HG02642 (cell line): ENCODE measurements around the gene VAV1.
"Not testable (repeated sequence)": the region's sequence is repeated elsewhere in the genome, so short reads cannot be mapped to it uniquely, and the experiment has no call there.

Experiments used
- ATAC-seq: cut with Tn5 transposase; IDR thresholded peaks from one replicate; pipeline ENCODE4 v1.9.1; 2021; ENCODE audit warnings: mild to moderate bottlenecking; ENCODE audit not compliant: unreplicated experiment, poor library complexity

Gene VAV1

DNA sequence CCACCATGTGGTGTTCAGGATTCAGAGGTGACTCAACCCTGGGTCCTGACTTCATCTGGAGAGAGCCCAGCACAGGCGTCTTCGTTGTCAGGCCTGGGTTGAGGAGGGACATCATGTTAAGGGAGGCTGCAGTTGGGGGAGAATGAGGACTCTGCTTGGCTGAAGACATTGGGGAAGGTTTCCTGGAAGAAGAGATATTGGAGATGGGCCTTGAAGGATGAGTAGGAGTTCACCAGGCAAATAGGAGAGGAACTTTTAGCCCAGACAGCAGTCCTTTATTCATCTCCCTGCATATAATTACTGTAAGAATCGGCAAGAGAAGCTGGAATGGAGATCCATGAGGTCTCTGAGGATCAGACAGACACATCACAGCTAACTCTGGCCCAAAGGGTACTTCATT lies 38.9 kb downstream of the VAV1 start:
- no peak for ATAC-seq

- no peak for ATAC-seq
Observed at GRCh38 chr19:6811906-6812305, 39.4 kb downstream of the VAV1 start.

DNA sequence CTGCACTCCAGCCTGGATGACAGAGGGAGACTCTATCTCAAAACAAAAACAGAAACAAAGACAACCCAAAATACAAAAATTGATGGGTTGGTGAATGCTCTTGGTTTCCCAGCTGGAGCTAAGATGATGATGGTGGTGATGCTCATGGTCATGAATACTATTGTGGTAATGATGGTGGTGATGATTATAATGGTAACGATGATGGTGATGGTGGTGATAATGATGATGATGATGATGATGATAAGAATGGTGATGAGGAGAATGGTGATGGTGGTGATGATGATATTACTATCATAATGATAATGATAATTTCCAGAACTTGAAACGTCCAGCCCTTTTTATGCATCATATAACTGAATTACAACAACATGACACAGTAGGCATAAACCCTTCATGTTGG lies 40.1 kb downstream of the VAV1 start:
- no peak for ATAC-seq

GRCh38 chr19:6813659-6814058 lies 41.2 kb downstream of the VAV1 start:
- no peak for ATAC-seq

DNA sequence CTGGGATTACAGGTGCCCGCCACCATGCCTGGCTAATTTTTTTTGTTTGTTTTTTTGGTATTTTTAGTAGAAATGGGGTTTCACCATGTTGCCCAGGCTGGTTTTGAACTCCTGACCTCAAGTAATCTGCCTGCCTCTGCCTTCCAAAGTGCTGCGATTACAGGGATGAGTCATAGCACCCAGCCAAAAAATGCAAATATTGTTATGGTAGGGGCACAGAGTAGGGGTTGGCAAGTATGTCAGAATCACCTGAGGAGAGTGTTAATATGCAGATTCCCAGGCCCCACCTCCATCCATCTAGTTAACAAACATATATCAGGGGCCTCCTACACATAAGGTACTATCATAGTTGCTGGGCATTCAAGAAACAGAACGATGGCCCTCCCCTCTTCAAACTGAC lies 44.7 kb downstream of the VAV1 start:
- no peak for ATAC-seq

- ATAC-seq = no peak
Observed at GRCh38 chr19:6818246-6818645, 45.7 kb downstream of the VAV1 start.

DNA sequence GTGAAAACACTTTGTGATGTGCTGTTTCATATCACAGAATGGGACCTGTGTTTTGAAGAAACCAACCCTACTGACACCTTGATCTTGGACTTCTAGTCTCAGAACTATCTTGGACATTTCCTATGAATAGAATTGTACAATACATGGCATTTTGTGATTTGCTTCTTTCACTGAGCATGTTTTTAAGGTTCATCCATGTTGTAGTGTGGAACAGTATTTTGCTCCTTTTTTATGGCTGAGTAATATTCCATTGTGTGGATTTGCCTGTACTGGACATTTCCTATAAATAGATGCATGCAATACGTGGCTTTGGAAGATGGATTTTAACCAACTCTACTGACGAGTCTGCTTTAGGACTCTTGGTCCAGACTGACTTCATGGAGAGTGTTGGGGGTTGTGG lies 46.8 kb downstream of the VAV1 start:
- ATAC-seq = no peak

- ATAC-seq = no peak
Observed at GRCh38 chr19:6820237-6820636, 47.7 kb downstream of the VAV1 start.

DNA sequence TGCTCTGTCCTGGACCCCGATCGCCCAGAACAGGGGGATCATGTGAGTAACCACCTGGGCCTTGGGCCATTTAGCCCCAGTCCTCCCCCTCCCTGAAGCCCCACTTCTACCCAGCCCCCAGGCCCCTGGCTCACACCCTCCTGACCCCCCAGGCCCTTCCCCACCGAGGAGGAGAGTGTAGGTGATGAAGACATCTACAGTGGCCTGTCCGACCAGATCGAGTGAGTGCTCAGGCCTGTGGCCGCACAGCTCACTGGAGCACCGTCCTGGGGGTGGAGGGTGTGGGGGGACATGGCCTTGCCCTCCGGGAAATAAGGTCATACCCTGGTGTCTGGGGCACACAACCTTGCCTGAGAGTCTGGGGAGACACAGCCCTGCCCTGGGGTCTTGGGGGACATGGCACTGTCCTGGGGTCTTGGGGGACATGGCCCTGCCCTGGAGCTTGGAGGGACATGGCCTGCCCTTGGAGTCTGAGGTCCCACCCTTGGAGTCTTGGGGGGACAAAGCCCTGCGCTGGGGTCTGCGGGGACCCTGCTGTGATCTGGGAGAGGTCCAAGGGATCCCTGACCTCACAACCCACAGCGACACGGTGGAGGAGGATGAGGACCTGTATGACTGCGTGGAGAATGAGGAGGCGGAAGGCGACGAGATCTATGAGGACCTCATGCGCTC lies 49.3 kb downstream of the VAV1 start:
- ATAC-seq = no peak

DNA sequence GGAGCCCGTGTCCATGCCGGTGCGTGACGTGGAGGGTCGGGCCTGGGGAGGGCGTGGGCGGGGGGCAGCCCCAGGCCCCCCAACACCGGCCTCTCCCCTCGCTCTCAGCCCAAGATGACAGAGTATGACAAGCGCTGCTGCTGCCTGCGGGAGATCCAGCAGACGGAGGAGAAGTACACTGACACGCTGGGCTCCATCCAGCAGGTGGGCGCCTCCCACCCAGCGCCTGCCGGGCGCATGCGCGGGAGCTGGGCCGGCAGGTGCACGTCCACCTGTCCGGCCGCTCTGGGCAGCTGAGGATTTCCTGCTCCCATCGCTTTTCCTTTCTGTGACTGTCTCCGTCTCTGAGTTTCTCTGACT lies 49.8 kb downstream of the VAV1 start:
- ATAC-seq = no peak

- ATAC-seq = no peak
Observed at GRCh38 chr19:6825076-6825774, 52.7 kb downstream of the VAV1 start.

- ATAC-seq = no peak
Observed at GRCh38 chr19:6826281-6826920, 53.9 kb downstream of the VAV1 start.

DNA sequence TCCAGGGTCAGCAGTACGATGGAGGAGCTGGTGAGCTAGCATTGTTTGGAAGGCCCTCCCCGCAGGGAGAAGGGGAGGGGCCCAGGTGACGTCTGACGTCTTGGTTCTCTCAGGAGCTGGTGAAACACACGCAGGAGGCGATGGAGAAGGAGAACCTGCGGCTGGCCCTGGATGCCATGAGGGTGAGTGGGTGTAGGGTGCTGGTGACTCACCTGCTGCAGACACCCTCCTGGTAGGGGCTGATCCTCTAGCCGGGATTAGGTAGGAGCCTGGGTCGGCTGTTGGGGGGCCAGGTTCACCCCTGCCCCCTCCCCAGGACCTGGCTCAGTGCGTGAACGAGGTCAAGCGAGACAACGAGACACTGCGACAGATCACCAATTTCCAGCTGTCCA lies 55.8 kb downstream of the VAV1 start:
- no peak for ATAC-seq

DNA sequence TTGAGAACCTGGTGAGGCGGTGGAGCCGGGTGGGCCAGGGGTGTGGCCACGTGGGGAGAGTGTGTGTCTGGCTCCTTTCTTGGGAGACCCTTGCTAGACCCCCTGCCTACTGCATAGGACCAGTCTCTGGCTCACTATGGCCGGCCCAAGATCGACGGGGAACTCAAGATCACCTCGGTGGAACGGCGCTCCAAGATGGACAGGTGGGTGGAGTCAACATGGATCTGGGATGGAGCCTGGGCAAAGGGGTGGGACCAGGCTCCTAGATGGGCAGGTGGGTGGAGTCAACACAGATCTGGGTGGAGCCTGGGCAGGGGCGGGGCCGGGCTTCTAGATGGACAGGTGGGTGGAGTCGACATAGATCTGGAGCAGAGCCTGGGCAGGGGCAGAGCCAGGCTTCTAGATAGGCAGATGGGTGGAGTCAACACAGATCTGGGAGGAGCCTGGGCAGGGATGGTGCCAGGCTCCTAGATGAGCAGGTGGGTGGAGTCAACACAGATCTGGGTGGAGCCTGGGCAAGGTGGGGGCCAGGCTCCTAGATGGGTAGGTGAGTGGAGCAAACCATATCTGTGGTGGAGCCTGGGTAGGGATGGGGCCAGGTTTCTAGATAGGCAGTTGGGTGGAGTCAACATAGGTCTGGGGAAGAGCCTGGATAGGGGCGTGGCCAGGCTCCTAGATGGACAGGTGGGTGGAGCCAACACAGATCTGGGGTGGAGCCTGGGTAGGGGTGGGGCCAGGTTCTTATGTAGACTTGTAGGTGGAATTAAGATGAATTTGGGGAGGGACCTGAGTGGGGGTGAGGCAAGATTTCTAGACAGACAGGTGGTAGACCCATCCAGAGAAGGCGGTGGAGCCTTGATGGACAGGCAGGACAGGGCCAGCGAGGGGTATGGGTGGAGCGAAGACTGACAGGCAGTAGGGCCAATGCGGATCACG lies 56.5 kb downstream of the VAV1 start:
- ATAC-seq = no peak

- ATAC-seq = not testable (repeated sequence)
Observed at GRCh38 chr19:6829829-6830228, 57.3 kb downstream of the VAV1 start.

DNA sequence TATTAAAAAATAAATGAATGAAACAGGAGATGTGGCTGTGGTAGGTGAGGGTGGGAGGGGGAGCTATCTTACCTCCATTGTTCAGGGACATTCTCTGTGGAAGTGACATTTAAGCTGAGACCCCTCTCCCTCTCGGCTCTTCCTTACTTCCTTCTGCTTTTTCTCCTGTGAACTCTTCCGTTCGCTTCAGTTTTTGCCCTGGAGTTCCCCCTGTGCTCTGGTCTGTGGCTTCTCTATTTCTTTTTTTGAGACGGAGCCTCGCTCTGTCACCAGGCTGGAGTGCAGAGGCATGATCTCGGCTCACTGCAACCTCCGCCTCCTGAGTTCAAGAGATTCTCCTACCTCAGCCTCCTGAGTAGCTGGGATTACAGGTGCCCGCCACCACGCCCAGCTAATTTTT lies 58.6 kb downstream of the VAV1 start:
- not testable (repeated sequence) for ATAC-seq

GRCh38 chr19:6832412-6832811 lies 59.9 kb downstream of the VAV1 start:
- ATAC-seq = no peak

DNA sequence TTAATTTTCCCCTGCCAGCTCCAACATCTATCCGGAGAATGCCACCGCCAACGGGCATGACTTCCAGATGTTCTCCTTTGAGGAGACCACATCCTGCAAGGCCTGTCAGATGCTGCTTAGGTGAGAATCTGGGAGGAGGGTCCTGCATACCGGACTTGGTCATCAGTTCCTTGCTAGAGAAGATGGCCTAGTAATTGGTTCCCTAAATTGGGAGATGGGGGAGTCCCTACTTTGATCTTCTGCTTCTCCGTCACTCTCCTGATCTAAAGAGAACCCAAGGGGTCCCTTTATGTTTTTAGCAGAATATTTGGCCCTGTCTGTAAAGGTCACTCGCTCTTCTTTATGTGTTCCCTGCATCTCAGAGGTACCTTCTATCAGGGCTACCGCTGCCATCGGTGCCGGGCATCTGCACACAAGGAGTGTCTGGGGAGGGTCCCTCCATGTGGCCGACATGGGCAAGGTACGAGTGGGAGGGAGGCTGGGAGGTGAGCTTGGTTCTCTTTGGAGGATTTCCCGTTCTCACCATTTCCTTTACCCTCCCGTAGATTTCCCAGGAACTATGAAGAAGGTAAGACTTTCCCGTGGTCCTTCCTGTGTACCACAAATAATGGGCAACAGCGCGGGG lies 60.8 kb downstream of the VAV1 start:
- ATAC-seq = no peak

- no peak for ATAC-seq
Observed at GRCh38 chr19:6834433-6834832, 61.9 kb downstream of the VAV1 start.

DNA sequence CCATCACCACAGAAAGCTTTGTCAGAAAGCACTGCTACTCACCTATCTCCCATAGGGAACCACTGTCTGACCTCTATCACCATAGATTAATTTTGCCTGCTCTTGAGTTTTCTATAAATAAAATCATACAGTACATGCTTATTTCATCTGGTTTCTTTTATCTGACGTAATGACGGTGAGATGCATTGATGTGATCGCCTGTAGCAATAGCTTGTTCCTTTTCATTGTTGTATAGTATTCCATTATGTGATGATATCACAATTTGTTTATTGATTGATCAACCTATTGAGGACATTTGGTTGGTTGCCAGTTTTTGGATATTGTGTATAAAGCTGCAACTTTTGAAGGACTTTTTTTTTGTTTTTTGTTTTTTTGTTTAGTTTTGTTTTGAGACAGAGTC lies 63.0 kb downstream of the VAV1 start:
- ATAC-seq = no peak
